NCI-H146 (cell line): ENCODE measurements around the gene FADS2.
A peak's percentile ranks its signal among the peaks of the same experiment; 100 is the strongest.

Experiments used
- DNase-seq: peaks from one replicate; lab custom pipeline; 2025; lab: John Stamatoyannopoulos, UW

Gene FADS2

DNA sequence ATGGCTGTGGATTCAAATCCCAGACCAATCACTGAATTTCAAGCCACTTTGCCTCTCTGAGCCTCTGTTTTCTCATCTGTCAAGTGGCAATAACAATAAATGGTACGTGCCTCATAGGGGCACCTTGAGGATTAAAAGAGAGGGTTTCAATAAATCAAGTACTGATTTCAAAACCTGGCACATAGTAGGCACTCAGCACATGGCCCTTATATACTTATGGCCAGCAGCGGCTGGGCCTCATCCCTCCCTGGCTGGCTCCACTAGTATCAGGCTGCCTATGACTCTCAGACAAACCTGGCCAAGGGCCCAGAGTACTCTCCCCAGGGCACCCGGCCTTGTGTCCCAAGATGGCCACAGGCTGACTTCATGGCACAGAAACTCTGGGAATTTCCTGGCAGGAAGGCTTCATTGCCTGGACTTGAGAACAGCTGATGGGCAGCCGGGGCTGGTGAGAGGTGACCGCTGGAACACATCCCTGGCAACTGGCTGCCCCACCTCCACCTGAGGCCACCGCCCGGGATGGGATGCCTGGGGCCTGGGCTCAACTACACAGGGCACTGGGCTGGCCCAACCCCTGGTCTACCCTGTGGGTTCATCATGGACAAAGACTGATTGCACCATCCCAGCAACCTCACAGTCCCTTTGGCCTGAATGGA, 59.9 kb downstream of the FADS2 start:
- DNase-seq, result no peak

GRCh38 chr11:61888590-61888989, 60.5 kb downstream of the FADS2 start:
- no peak for DNase-seq

DNA sequence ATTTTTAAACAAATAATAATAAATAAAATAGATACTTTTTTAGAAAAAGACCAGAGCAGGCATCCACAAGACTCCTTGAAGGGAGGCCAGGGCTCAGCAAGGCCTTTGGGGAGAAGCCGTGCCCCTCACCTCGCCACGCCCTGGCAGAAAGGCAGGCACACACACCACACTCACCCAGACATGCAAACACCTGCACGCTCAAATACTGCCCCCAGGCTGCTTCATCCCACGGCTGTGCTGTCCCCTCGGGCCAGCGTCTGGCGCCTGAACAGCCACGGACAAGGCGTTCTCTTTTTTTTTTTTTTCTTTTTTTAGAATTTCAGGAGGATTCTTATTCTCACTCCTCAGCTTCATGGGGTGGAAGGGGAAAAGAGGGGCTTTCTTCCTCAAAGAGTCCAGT, 61.7 kb downstream of the FADS2 start:
- no peak for DNase-seq

GRCh38 chr11:61890529-61891330, 62.6 kb downstream of the FADS2 start:
- DNase-seq, result peak; percentile 64

DNA sequence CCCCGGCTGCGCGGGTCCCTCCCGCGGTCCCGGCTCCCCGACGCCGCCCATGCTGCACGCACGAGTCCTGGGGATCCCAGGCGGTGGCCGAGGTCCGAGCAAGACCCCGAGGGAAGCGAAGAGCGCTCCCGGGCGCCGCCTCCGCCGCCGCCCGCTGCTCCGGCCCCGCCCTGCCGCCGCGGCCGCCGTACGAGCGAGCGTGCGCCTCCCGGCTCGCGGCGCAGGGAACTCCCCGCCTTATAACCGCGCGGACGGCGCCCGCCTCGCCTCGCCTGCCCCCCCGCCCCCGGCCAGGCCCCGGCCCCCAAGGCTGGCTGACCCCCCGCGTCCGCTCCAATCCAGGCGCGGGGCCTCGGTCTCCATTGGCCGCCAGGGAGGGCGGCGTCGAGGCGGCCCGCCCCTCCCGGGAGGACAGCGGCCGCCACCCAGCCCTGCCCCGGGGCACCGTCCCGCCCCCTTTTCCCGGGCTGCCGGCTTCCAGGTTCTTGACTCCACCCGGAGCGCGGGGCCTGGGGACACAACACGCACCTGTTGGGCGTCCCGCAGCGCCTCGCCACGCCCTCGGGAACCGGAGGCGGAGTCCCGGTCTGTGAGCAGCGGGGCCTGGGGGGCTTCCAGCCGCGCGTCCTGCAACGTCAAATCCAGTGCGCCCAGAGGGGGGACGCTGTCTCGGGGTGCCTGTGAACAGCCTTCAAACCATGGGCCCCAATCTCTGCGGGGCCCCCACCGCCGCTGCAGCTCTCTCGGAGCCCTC, 63.4 kb downstream of the FADS2 start, which contains the start of gene FADS3:
Gene FADS3, minus strand, starts transcription at position 215 of the 754 bp plus-strand sequence. Its CDS starts 164 bp downstream, at position 51.
- DNase-seq, result peak; percentile 95

GRCh38 chr11:61892085-61892370, 63.9 kb downstream of the FADS2 start:
- peak; percentile 68 for DNase-seq

DNA sequence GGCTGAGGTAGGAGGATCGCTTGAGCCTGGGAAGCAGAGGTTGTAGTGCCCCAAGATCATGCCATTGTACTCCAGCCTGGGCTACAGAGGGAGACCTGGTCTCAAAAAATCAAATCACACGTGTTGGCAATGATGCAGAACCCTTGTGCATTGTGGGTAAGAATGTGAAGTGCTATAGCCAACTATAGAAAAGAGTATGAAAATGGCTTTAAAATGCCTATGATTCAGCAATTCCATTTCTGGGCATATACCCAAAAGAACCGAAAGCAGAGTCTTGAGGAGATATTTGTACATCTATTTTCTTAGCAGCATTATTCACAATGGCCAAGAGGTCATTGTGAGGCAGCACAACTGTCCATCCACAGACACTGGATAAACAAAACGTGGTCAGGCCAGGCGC, 65.9 kb downstream of the FADS2 start:
- DNase-seq, result no peak

GRCh38 chr11:61895046-61895717, 67.1 kb downstream of the FADS2 start:
- DNase-seq, result no peak

- no peak for DNase-seq
These were observed 67.6 kb downstream of the FADS2 start for GRCh38 chr11:61895718-61896059.

GRCh38 chr11:61896665-61897386, 68.7 kb downstream of the FADS2 start:
- no peak for DNase-seq

DNA sequence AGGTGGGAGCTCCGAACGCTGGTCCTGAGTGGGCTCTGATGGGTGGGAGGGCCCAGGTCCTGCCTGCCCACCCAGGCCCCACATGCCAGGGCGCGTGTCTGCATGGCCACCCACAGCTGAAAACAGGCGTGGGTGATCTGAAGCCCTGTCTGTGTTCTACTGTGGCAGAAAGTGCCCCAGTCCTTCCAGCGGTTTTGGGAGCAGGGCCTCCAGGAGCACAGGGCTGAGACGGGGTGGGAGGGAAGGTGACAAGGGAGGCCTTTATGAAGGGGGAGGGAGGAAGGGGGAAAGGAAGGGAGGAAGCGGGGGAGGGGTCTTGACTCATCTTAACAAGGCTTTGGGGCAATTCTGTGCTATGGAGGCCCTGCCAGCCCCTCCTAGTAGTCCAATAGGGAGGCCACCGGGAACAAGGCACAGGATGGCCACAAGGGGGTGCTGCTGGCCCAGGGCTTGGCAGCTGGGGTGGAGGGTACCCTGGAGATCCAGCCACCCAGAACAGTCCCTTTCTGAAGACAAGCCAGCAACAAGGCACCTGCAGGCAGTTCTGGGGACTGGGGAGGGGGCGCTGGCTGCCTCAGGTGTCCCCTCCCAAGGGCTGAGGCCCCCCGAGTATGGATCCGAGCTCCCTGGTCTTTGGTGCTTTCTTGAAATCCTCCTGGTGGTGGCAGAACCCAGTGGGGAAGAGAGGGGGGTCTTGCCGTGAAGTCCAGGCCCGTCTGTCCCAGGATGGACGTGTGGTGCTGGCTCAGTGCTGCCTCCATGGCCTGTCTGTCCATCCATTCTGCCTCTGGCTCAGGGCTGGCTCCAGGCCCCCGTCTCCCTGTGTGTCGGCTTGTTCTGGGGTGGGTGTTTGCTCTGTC, 69.5 kb downstream of the FADS2 start:
- DNase-seq, result peak; percentile 62

- no peak for DNase-seq
These were observed 70.1 kb downstream of the FADS2 start for GRCh38 chr11:61898247-61898582.

- DNase-seq, result peak; percentile 61
These were observed 71.2 kb downstream of the FADS2 start for GRCh38 chr11:61899146-61899841.

GRCh38 chr11:61900251-61900650, 72.2 kb downstream of the FADS2 start:
- no peak for DNase-seq

DNA sequence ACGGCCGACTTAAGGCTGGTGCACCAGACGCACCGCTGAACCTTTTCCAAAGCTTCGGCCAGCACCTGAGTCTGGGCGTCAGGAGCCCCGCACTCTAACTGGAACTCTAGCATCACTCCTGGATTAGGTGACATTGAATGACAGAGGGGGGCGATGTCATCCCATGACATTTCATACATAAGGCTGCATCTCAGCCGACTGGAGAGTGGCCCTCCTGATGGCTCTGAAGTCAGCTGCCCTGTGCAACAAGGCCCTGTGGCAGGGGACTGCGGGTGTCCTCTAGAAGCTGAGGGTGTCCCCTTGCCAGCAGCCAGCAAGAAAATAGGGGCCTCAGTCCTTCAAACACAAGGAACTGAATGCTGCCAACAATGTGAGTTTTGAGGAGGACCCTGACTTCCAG, 73.3 kb downstream of the FADS2 start:
- DNase-seq, result no peak

GRCh38 chr11:61902313-61902712, 74.2 kb downstream of the FADS2 start:
- DNase-seq, result no peak

- no peak for DNase-seq
These were observed 75.7 kb downstream of the FADS2 start for GRCh38 chr11:61903845-61904244.

GRCh38 chr11:61904539-61905048, 76.5 kb downstream of the FADS2 start:
- DNase-seq, result peak; percentile 60

- DNase-seq, result no peak
These were observed 77.1 kb downstream of the FADS2 start for GRCh38 chr11:61905067-61905696.
